Uterus (tissue), 4 donors: ENCODE measurements around the gene EFEMP1. TPM values are rescaled to one million over a fixed set of nuclear protein-coding genes. Genes with fewer than 3 reads are reported as not detected.
A peak's percentile ranks its signal among the peaks of the same experiment; 100 is the strongest.

ENCODE experiments used
- DNase-seq, 2 donors: peaks; one replicate each; pipeline ENCODE4 v3.0.0-alpha.2; 2019 to 2020
- H3K27ac ChIP-seq, 2 donors: fragments of 200-600 bp; sonication (generic); 1 replicate in 1 of 2; 2 replicates in 1 of 2; pipeline ENCODE4 v1.5.1; 2016 to 2018
- H3K27me3 ChIP-seq, 2 donors: fragments of 200-600 bp; sonication (generic); one replicate each; pipeline ENCODE4 v1.5.1; 2018 to 2019; ENCODE audit warnings: control low read depth in 1 of 2
- H3K36me3 ChIP-seq, 2 donors: fragments of 200-600 bp; sonication (generic); one replicate each; pipeline ENCODE4 v1.5.1; 2019; ENCODE audit warnings: control low read depth in 1 of 2
- H3K4me1 ChIP-seq, 2 donors: fragments of 200-600 bp; sonication (generic); one replicate each; pipeline ENCODE4 v1.5.1; 2018 to 2019; ENCODE audit warnings: control low read depth in 1 of 2
- H3K4me3 ChIP-seq, 2 donors: fragments of 200-600 bp; sonication (generic); 1 replicate in 1 of 2; 2 replicates in 1 of 2; pipeline ENCODE4 v1.5.1; 2018 to 2019; ENCODE audit warnings: mild to moderate bottlenecking in 1 of 2
- H3K9me3 ChIP-seq, 2 donors: fragments of 200-600 bp; sonication (generic); one replicate each; pipeline ENCODE4 v1.5.1; 2019; ENCODE audit warnings: control low read depth in 1 of 2
- POLR2A ChIP-seq, 2 donors: fragments of 450-650 bp; IDR thresholded peaks; one replicate each; pipeline ENCODE4 v1.6.1; 2016; ENCODE audit warnings: antibody characterized with exemption in 2 of 2, mild to moderate bottlenecking in 1 of 2, moderate library complexity in 1 of 2
- intact Hi-C: fragments of 100-400 bp; cut with DNase I; formaldehyde crosslinking; loops from one replicate; pipeline ENCODE4 v1.15.1; 2023; ENCODE audit warnings: low total_unique reads
- total RNA-seq, 4 donors: library from RNA; depleted of rRNA in 3 of 4; stranded (reverse); fragments of >200 nt in 3 of 4; gene quantifications; one replicate each; pipeline versions ENCODE4 v1.1.0 to v1.2.4, GENCODE V29; 2014 to 2023
- TF ChIP-seq, protein P1 (sequence below), 4 experiments: fragments of 200-600 bp in 2 of 4; fragments of 450-650 bp in 2 of 4; sonication (generic) in 2 of 4; IDR thresholded peaks; one replicate each; pipeline ENCODE4 v1.5.1; 2016 to 2019; ENCODE audit warnings: antibody characterized with exemption in 4 of 4, mild to moderate bottlenecking in 2 of 4, moderate library complexity in 1 of 4
- donor health status: DM: yes; HTN: yes; CAD: no.

Gene EFEMP1, protein sequence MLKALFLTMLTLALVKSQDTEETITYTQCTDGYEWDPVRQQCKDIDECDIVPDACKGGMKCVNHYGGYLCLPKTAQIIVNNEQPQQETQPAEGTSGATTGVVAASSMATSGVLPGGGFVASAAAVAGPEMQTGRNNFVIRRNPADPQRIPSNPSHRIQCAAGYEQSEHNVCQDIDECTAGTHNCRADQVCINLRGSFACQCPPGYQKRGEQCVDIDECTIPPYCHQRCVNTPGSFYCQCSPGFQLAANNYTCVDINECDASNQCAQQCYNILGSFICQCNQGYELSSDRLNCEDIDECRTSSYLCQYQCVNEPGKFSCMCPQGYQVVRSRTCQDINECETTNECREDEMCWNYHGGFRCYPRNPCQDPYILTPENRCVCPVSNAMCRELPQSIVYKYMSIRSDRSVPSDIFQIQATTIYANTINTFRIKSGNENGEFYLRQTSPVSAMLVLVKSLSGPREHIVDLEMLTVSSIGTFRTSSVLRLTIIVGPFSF
- 100 to 1,000 TPM in 3 of 4 donors, 10 to 100 TPM in 1; 57.0 to 513 (median 250) TPM for total RNA-seq

DNA sequence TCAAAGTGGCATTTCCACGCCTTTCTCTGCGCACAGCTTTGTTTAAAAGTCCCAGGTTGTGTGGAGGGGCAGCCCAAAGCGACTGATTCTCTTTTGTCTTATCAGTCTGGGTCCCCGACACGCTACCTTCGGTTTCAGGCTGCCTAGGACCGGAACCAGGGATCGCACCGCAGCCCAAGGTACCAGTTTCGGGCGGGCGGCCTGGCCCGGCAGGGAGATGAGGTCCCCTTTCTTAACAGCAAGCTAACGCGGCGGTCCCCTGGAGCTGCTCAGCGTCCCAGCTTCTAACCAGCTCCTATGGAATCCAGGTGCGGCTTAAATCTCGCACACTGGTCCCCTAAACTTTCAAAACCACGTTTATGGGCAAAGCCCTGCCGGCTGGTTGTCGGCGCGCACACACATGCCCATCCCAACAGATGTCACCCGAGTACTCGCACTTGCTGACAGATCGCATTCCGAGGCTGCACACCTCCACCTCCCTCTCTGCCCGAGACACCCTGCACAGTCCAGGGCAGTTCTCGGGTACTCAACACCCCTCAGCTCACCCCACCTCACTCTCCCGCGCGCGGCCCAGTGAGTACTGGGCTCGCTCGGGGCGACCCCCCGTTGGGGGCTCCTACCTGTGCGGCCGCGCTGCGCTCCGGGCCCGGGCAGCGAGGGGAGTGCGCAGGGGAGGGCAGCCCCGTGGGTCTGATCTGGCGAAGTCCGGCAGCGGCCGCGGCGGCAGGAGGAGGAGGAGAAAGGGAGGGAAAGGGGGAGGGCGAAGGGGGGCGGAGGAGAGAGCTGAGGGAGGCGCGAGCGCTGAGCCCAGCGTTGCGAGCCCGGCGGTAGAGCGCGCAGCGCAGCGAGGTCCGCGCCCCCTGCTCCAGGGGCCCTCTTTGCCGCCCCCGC, at the start of gene EFEMP1:
TSS of gene EFEMP1 (minus strand) at position 692 of the 891 bp plus-strand sequence. CDS start 1,342 bp downstream, outside the sequence.
- H3K4me3 ChIP-seq: peak within 1 kb of the TSS; percentile 73 to 77
- peak within 1 kb of the TSS; percentile 82 to 88 for H3K27ac ChIP-seq
- H3K4me1 ChIP-seq: no peaks in the 10 kb centered on the region
- DNase-seq: peak; percentile 80 to 83
- no peaks in the 10 kb centered on the region for H3K27me3 ChIP-seq
- H3K36me3 ChIP-seq: no peaks in the 10 kb centered on the region
- no peaks in the 10 kb centered on the region for H3K9me3 ChIP-seq
- TF ChIP-seq POLR2A (IDR thresholded peaks at IDR 0.05): peak in 1 of 2 donors; percentile 64
- TF ChIP-seq, protein P1, sequence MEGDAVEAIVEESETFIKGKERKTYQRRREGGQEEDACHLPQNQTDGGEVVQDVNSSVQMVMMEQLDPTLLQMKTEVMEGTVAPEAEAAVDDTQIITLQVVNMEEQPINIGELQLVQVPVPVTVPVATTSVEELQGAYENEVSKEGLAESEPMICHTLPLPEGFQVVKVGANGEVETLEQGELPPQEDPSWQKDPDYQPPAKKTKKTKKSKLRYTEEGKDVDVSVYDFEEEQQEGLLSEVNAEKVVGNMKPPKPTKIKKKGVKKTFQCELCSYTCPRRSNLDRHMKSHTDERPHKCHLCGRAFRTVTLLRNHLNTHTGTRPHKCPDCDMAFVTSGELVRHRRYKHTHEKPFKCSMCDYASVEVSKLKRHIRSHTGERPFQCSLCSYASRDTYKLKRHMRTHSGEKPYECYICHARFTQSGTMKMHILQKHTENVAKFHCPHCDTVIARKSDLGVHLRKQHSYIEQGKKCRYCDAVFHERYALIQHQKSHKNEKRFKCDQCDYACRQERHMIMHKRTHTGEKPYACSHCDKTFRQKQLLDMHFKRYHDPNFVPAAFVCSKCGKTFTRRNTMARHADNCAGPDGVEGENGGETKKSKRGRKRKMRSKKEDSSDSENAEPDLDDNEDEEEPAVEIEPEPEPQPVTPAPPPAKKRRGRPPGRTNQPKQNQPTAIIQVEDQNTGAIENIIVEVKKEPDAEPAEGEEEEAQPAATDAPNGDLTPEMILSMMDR (IDR thresholded peaks at IDR 0.05): no peak
- intact Hi-C loops: no loop called here

DNA sequence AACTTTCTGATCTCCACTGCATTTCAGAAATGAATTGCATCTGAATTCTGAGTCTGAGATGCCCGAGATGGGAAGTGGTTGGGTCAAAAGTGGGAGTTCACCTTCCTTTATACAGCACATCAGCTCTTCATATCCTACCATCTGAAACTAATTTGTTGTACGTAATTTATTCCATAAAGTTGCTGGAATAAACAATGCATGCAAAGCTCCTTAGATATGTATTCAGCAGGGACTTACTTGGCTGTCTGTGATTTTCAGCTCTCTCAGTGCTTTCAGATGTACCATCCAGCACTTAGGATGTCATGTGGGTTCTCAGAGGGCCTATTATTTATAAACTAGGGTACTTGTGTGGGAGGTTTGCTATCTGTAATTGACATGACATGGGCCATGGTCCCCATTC, 46.9 kb upstream of the EFEMP1 start:
- DNase-seq: no peak
- H3K4me3 ChIP-seq: no peak overlapping the region
- H3K9me3 ChIP-seq: no peaks in the 10 kb centered on the region
- TF ChIP-seq, protein P1 (IDR thresholded peaks at IDR 0.05): no peak
- no peak for TF ChIP-seq POLR2A (IDR thresholded peaks at IDR 0.05)
- no peak overlapping the region for H3K27ac ChIP-seq
- intact Hi-C loops: no loop called here
- no peaks in the 10 kb centered on the region for H3K36me3 ChIP-seq
- no peaks in the 10 kb centered on the region for H3K27me3 ChIP-seq
- H3K4me1 ChIP-seq: peaks cover 0 to under 1% of the 10 kb centered on the region in 2 donors

DNA sequence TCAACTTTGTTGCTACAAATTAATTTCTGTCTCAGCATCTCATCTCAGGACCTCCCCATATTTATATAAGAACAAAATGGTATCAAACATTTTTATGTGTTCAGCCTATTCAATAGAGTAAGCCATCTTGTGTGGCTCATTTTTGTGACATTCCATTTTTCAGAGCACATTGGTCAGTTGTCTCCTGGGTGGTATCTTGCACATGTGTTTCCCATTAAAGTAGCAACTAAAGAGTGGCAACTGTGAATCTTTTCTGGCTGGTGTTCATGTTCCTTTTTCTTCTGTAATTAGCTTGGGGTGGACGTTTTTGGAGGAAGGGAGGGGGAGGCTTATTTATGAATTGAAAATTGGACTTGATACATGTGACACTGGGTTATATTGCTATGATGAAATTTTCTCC, 45.4 kb upstream of the EFEMP1 start:
- peaks cover 0 to 9% of the 10 kb centered on the region in 2 donors for H3K4me1 ChIP-seq
- intact Hi-C loops: no loop called here
- TF ChIP-seq, protein P1 (IDR thresholded peaks at IDR 0.05): no peak
- TF ChIP-seq POLR2A (IDR thresholded peaks at IDR 0.05): no peak
- no peaks in the 10 kb centered on the region for H3K36me3 ChIP-seq
- no peaks in the 10 kb centered on the region for H3K9me3 ChIP-seq
- H3K4me3 ChIP-seq: no peak overlapping the region
- no peak for DNase-seq
- no peaks in the 10 kb centered on the region for H3K27me3 ChIP-seq
- no peak overlapping the region for H3K27ac ChIP-seq

DNA sequence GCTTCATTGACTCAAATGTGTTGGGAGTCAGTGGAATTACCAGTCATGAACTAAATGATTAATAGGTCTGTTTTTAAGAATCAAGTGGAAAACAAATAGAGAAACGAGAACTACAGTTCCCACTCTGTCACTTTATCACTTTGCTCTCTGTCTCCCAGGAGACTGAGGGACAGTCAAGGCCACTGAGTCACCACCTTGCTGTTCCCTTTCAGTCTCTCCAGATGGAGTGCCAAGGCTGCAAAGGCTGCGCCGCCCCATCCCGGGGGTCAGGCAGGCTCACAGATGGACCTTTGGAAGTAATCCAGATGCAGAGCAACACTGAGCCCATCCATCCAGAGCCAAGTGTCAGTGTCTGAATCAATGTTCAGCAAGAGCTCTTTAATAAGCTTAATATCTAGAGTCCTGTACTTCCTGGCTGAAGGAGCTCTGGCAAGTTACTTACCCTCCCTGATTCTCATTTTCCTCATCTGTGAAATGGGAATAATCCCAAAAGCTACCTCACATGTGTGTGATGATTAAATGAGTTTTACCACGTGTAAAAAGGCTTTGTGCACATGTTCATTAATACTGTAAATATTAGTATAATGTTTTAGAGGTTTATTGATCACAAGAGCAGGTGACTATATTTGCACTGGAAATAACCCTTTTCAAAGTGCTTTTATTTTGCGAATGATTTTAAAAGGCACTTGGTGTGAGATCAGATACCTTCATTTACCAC, 43.0 kb upstream of the EFEMP1 start:
- intact Hi-C loops: no loop called here
- TF ChIP-seq, protein P1 (IDR thresholded peaks at IDR 0.05): no peak
- no peak for TF ChIP-seq POLR2A (IDR thresholded peaks at IDR 0.05)

More for the DNA sequence above, 43.0 kb upstream of the EFEMP1 start:
- H3K27me3 ChIP-seq: no peaks in the 10 kb centered on the region
- peak overlapping the region; percentile 80 to 83 for H3K27ac ChIP-seq
- DNase-seq: peak; percentile 43 to 66
- no peak overlapping the region for H3K4me3 ChIP-seq
- H3K9me3 ChIP-seq: no peaks in the 10 kb centered on the region
- H3K4me1 ChIP-seq: peaks cover 0 to 9% of the 10 kb centered on the region in 2 donors
- no peaks in the 10 kb centered on the region for H3K36me3 ChIP-seq
